HL-60 (cell line): Measurements from ENCODE around the gene PIGBOS1.

ENCODE experiments used
- CTCF ChIP-seq: IDR thresholded peaks from one replicate; pipeline ENCODE4 v1.5.1; 2011; ENCODE audit warnings: low read length, control low read depth, inconsistent platforms; ENCODE audit not compliant: insufficient read depth
- GABPA ChIP-seq: IDR thresholded peaks from 2 replicates; pipeline ENCODE4 v1.6.1; 2012; ENCODE audit warnings: low read depth
- REST ChIP-seq: IDR thresholded peaks from 2 replicates; pipeline ENCODE4 v1.6.1; 2012; ENCODE audit warnings: low read depth; ENCODE audit not compliant: insufficient replicate concordance

GRCh38 chr15:55276324-55276723 lies 42.6 kb downstream of the PIGBOS1 start:
- TF ChIP-seq GABPA: no peak
- no peak for TF ChIP-seq CTCF
- no peak for TF ChIP-seq REST
